DND-41 (cell line): ENCODE data around the gene TRMT11.

Source experiments
- ATAC-seq: fragments of 200-7000 bp; cut with Tn5 transposase; 3 replicates; pipeline ENCODE4 v1.9.1; 2021; ENCODE audit warnings: low read depth; ENCODE audit not compliant: insufficient read depth
- DNase-seq: peaks from one replicate; pipeline ENCODE4 v3.0.0-alpha.2; 2020
- H2AFZ ChIP-seq: 2 replicates; pipeline ENCODE4 v1.6.0; 2012; ENCODE audit warnings: low read depth, low read length
- H3K27ac ChIP-seq: 2 replicates; pipeline ENCODE4 v1.5.1; 2012; ENCODE audit warnings: low read length, inconsistent platforms
- H3K27me3 ChIP-seq: fragments of 200-600 bp; sonication (generic); 2 replicates; pipeline ENCODE4 v1.6.0; 2012; ENCODE audit warnings: low read length, mild to moderate bottlenecking, inconsistent platforms; ENCODE audit not compliant: insufficient read depth, poor library complexity
- H3K36me3 ChIP-seq: 2 replicates; pipeline ENCODE4 v1.5.1; 2012; ENCODE audit warnings: low read length, inconsistent platforms; ENCODE audit not compliant: insufficient read depth
- H3K4me1 ChIP-seq: 2 replicates; pipeline ENCODE4 v1.5.1; 2012; ENCODE audit warnings: mild to moderate bottlenecking, low read length; ENCODE audit not compliant: insufficient read depth
- H3K4me2 ChIP-seq: 2 replicates; pipeline ENCODE4 v1.6.0; 2012; ENCODE audit warnings: mild to moderate bottlenecking, moderate library complexity, low read length, inconsistent platforms; ENCODE audit not compliant: insufficient read depth
- H3K4me3 ChIP-seq, 2 experiments: fragments of 200-600 bp in 1 of 2; shearing (Covaris generic) in 1 of 2; 2 replicates each; pipeline ENCODE4 v1.5.1; 2012 to 2016; ENCODE audit warnings: inconsistent platforms in 2 of 2, low read length in 2 of 2, mild to moderate bottlenecking in 2 of 2, low read depth in 1 of 2, moderate library complexity in 1 of 2
- H3K79me2 ChIP-seq: 2 replicates; pipeline ENCODE4 v1.6.0; 2012; ENCODE audit warnings: low read length, inconsistent platforms; ENCODE audit not compliant: insufficient read depth
- H3K9ac ChIP-seq: 2 replicates; pipeline ENCODE4 v1.6.0; 2012; ENCODE audit warnings: low read depth, mild to moderate bottlenecking, inconsistent platforms, low read length, moderate library complexity
- H3K9me3 ChIP-seq: 2 replicates; pipeline ENCODE4 v1.5.1; 2012; ENCODE audit warnings: low read length, moderate library complexity, mild to moderate bottlenecking, inconsistent platforms; ENCODE audit not compliant: insufficient read depth, severe bottlenecking
- H4K20me1 ChIP-seq: 2 replicates; pipeline ENCODE4 v1.6.0; 2012; ENCODE audit warnings: low read length; ENCODE audit not compliant: insufficient read depth
- EZH2 ChIP-seq: IDR thresholded peaks from 3 replicates; pipeline ENCODE4 v1.6.1; 2012; ENCODE audit warnings: borderline replicate concordance, low read depth, mild to moderate bottlenecking, moderate library complexity, low read length, inconsistent platforms; ENCODE audit not compliant: severe bottlenecking
- TF ChIP-seq, protein P1 (sequence below): IDR thresholded peaks from 2 replicates; pipeline ENCODE4 v1.5.1; 2012; ENCODE audit warnings: borderline replicate concordance, low read length, moderate library complexity, mild to moderate bottlenecking; ENCODE audit not compliant: poor library complexity, severe bottlenecking; ENCODE audit errors: extremely low read depth

The TRMT11 gene

DNA sequence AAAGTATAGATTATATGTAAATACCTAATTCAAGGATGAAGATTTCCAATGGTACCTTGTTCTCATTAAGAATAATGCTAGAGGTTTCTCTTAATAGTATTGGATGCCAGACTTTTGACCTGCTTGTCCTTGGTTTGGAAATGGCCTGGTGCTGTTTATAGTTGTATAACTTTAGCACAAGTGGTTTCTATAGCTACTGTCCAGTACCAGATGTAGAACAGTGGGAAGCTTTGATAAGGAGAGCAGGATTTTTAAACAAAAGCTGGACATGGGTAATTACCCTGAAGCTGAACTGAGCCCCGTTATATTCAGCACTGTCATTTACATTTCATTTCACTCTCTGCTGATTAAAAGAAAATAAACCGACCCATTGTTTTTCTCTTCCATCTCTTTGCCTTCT is 43.7 kb downstream of the TRMT11 start:
- no peaks in the 10 kb centered on the region for H4K20me1 ChIP-seq
- DNase-seq, result no peak

DNA sequence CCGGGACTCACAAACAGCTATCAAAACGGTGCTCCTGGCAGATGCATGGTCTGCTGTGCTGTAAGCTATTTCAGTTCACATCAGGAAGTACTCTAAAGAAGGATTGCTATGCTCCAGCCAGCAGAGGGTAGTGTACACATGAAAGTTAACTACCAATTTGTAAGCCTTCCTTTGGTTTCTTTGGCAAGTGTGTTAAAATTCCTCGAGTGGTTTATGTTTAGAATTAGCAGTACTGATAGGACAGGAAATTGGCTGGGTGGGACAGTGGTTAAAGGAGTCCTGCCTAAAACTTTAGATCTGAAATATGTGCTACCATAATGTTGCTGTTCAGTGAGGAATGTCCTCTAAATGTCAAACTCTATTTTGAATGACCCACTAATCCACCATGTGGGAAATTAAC is 47.4 kb downstream of the TRMT11 start:
- Histone ChIP-seq H3K36me3 (no peaks in the 10 kb centered on the region), H3K27ac (no peak overlapping the region), H3K27me3 (no peaks in the 10 kb centered on the region), H3K4me3 (no peak overlapping the region), H3K9me3 (no peaks in the 10 kb centered on the region), H3K79me2 (no peaks in the 10 kb centered on the region), H3K9ac (no peak overlapping the region), H2AFZ (no peak overlapping the region), H3K4me2 (no peak overlapping the region), H4K20me1 (no peaks in the 10 kb centered on the region), H3K4me1 (no peaks in the 10 kb centered on the region)
- TF ChIP-seq EZH2, result no peak
- TF ChIP-seq, protein P1, sequence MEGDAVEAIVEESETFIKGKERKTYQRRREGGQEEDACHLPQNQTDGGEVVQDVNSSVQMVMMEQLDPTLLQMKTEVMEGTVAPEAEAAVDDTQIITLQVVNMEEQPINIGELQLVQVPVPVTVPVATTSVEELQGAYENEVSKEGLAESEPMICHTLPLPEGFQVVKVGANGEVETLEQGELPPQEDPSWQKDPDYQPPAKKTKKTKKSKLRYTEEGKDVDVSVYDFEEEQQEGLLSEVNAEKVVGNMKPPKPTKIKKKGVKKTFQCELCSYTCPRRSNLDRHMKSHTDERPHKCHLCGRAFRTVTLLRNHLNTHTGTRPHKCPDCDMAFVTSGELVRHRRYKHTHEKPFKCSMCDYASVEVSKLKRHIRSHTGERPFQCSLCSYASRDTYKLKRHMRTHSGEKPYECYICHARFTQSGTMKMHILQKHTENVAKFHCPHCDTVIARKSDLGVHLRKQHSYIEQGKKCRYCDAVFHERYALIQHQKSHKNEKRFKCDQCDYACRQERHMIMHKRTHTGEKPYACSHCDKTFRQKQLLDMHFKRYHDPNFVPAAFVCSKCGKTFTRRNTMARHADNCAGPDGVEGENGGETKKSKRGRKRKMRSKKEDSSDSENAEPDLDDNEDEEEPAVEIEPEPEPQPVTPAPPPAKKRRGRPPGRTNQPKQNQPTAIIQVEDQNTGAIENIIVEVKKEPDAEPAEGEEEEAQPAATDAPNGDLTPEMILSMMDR, result peak; percentile 59
- ATAC-seq (peak; percentile 71), DNase-seq (no peak)

More for the DNA sequence above, 43.7 kb downstream of the TRMT11 start:
- Histone ChIP-seq H3K4me3 (no peak overlapping the region), H3K4me1 (no peaks in the 10 kb centered on the region), H3K4me2 (no peak overlapping the region), H3K36me3 (peaks cover 3% of the 10 kb centered on the region; the same call in 1 of the 2 replicates), H3K9ac (no peak overlapping the region), H2AFZ (no peak overlapping the region), H3K79me2 (no peaks in the 10 kb centered on the region), H3K9me3 (no peaks in the 10 kb centered on the region), H3K27ac (no peak overlapping the region), H3K27me3 (no peaks in the 10 kb centered on the region)
- no peak for TF ChIP-seq EZH2
- TF ChIP-seq, protein P1, result no peak
- no peak for ATAC-seq

DNA sequence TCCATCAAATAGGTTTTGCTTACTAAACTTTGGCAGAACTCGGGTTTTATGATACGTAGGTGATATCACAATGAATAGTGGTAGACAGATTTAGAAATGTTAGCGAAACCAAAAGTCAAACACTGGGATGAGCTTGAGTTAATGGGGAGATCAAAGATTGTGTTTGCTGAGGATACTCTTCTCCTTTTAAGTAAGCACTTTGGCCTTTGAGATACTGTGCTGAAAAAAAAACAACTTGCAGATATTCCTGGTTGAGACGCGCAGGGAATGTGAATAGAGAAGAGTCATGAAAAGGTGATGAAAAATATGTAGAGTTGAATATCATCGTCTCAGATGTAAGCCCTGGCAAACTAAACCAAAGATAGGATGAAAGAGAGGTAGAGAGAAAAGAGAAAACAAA is 48.3 kb downstream of the TRMT11 start:
- no peak for DNase-seq
- Histone ChIP-seq H3K27ac (no peak overlapping the region), H3K4me1 (no peaks in the 10 kb centered on the region), H3K9ac (no peak overlapping the region), H3K36me3 (no peaks in the 10 kb centered on the region), H3K27me3 (no peaks in the 10 kb centered on the region), H3K79me2 (no peaks in the 10 kb centered on the region), H4K20me1 (no peaks in the 10 kb centered on the region), H3K4me2 (no peak overlapping the region), H3K4me3 (no peak overlapping the region), H3K9me3 (no peaks in the 10 kb centered on the region), H2AFZ (no peak overlapping the region)
- TF ChIP-seq EZH2, result no peak
- TF ChIP-seq, protein P1, result no peak
- ATAC-seq, result no peak

DNA sequence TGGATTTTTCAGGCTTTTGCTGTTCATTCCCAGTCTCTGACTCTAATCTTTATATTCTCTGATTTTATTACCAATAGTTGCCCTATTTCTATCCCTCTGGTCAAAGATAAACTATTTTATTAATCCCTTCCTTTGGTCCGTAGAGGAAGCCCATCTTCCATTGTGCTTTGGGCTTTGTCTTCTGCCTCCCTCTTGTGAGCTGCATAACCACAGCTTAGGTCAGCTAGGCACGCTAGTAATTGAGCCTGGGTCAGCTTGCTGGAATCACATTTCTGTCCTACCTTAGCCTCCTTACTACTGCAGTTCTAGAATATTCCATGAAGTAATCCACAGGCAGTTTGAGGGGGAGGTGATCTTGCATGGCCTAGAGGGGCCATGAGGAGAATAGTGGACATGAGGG is 49.4 kb downstream of the TRMT11 start:
- DNase-seq (no peak), ATAC-seq (no peak)
- no peak overlapping the region for H3K27ac ChIP-seq
- no peaks in the 10 kb centered on the region for H3K9me3 ChIP-seq
- no peaks in the 10 kb centered on the region for H3K4me1 ChIP-seq
- H3K36me3 ChIP-seq, result peaks cover under 1% of the 10 kb centered on the region; the same call in 1 of the 2 replicates
- no peak overlapping the region for H3K9ac ChIP-seq
- no peaks in the 10 kb centered on the region for H3K27me3 ChIP-seq
- H2AFZ ChIP-seq, result no peak overlapping the region
- no peak overlapping the region for H3K4me3 ChIP-seq
- no peak overlapping the region for H3K4me2 ChIP-seq
- H4K20me1 ChIP-seq, result no peaks in the 10 kb centered on the region
- H3K79me2 ChIP-seq, result no peaks in the 10 kb centered on the region
- no peak for TF ChIP-seq EZH2
- TF ChIP-seq, protein P1, result no peak
